ENCODE results near the gene CFAP61. TPM values are rescaled to one million over a fixed set of nuclear protein-coding genes. Genes with fewer than 3 reads are reported as not detected.

The CFAP61 gene
- total RNA-seq, 6 experiments from 2014 or later = 0.26 TPM; not detected in 5

DNA sequence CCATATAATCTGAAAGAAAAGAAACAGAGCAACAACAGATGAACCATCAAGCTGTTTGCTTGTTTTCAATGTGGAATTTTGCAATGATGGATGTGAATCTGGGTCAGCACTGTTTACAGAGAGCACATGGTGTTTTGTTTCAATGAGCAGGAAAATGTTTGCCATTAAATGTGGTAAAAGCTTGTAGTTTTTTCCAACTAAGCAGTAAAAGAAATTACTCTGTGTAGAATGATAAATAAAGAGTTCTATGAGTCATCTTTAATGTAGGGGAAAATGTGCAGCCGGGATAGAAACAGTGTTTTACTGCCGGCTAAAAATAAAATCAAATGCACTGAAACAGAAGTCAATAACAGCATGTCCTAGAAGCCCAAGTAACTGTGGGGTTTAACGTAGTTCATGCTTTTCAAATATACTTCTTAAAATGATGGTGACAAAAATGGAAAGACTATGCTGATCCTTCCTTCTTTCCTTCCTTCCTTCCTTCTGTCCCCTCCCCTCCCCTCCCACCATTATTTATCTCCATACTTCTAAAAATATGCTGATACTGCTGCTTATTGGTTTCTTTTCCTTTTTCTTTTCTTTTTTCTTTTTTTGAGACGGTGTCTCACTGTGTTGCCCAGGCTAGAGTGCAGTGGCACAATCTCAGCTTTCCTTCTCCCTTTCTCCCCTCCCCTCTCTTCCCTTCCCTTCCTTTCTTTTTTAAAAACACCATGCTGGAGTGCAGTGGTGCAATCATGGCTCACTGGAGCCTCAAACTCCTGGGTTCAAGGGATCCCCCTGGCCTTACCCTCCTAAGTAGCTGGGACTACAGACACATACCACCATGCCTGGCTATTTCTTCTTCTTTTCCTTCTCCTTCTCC is 41.5 kb upstream of the CFAP61 start:
- Mint-ChIP-seq H3K9me3 (no peaks in the 10 kb centered on the region), H3K4me1 (ENCODE audit: low read depth) (peaks cover 20% of the 10 kb centered on the region), H3K27ac (peak overlapping the region; percentile 73), H3K4me3 (peak overlapping the region; percentile 80), H3K36me3 (ENCODE audit: low read depth) (no peaks in the 10 kb centered on the region), H3K27me3 (ENCODE audit: insufficient read depth) (peaks cover 2% of the 10 kb centered on the region)
- peak; percentile 67 for DNase-seq
- TF ChIP-seq, protein P1, sequence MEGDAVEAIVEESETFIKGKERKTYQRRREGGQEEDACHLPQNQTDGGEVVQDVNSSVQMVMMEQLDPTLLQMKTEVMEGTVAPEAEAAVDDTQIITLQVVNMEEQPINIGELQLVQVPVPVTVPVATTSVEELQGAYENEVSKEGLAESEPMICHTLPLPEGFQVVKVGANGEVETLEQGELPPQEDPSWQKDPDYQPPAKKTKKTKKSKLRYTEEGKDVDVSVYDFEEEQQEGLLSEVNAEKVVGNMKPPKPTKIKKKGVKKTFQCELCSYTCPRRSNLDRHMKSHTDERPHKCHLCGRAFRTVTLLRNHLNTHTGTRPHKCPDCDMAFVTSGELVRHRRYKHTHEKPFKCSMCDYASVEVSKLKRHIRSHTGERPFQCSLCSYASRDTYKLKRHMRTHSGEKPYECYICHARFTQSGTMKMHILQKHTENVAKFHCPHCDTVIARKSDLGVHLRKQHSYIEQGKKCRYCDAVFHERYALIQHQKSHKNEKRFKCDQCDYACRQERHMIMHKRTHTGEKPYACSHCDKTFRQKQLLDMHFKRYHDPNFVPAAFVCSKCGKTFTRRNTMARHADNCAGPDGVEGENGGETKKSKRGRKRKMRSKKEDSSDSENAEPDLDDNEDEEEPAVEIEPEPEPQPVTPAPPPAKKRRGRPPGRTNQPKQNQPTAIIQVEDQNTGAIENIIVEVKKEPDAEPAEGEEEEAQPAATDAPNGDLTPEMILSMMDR (IDR thresholded peaks at IDR 0.05) = no peak

GRCh38 chr20:20012541-20012940 is 39.8 kb upstream of the CFAP61 start:
- no peak overlapping the region for H3K4me3 Mint-ChIP-seq
- H3K27ac Mint-ChIP-seq = no peak overlapping the region
- no peaks in the 10 kb centered on the region for H3K9me3 Mint-ChIP-seq
- H3K36me3 Mint-ChIP-seq (ENCODE audit: low read depth) = no peaks in the 10 kb centered on the region; the same call in 1 of the 2 replicates
- no peak for DNase-seq
- TF ChIP-seq, protein P1 (IDR thresholded peaks at IDR 0.05) = no peak
- peaks cover 32% of the 10 kb centered on the region for H3K4me1 Mint-ChIP-seq (ENCODE audit: low read depth)
- H3K27me3 Mint-ChIP-seq (ENCODE audit: insufficient read depth) = peaks cover 3% of the 10 kb centered on the region

GRCh38 chr20:20014659-20015058 is 37.7 kb upstream of the CFAP61 start:
- Mint-ChIP-seq H3K4me3 (no peak overlapping the region), H3K9me3 (no peaks in the 10 kb centered on the region), H3K27ac (no peak overlapping the region), H3K27me3 (ENCODE audit: insufficient read depth) (peaks cover 3% of the 10 kb centered on the region; the same call in 1 of the 2 replicates), H3K4me1 (ENCODE audit: low read depth) (peaks cover 50% of the 10 kb centered on the region), H3K36me3 (ENCODE audit: low read depth) (peaks cover 15% of the 10 kb centered on the region)
- DNase-seq = no peak
- TF ChIP-seq, protein P1 (IDR thresholded peaks at IDR 0.05) = no peak

- Mint-ChIP-seq H3K27me3 (ENCODE audit: insufficient read depth) (peaks cover 3% of the 10 kb centered on the region; the same call in 1 of the 2 replicates), H3K27ac (peak within 1 kb of the TSS; percentile 91), H3K4me3 (peak within 1 kb of the TSS; percentile 90), H3K36me3 (ENCODE audit: low read depth) (peaks cover 15% of the 10 kb centered on the region), H3K9me3 (no peaks in the 10 kb centered on the region), H3K4me1 (ENCODE audit: low read depth) (peaks cover 53% of the 10 kb centered on the region)
- TF ChIP-seq, protein P1 (IDR thresholded peaks at IDR 0.05) = peak; percentile 76
- DNase-seq = peak; percentile 92
These were observed 35.1 kb upstream of the CFAP61 start, which contains the start of gene NAA20 for GRCh38 chr20:20017001-20017843. NAA20 (plus strand) TSS chr20:20017362; CDS start chr20:20017397, 35 bp downstream.

DNA sequence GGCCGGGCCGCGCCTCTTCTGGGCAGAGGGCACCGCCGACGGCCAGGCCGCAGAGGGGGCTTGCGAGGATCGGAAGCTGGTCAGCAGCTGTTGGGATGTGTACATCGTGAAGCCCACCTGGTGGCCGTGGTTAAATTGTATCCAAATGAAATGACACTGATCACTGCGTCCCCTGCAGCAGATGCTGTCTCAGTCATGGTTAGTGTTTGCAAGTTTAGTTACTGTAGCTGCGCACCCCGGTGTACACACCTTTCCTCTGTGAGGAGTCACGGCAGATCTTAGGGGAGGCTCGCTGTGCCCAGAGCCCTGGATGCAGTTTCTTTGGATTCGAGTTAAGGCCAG is 34.5 kb upstream of the CFAP61 start:
- TF ChIP-seq, protein P1 (IDR thresholded peaks at IDR 0.05) = no peak
- peak overlapping the region; percentile 59 for H3K27ac Mint-ChIP-seq
- peak overlapping the region; percentile 84 for H3K4me3 Mint-ChIP-seq
- H3K9me3 Mint-ChIP-seq = no peaks in the 10 kb centered on the region
- H3K27me3 Mint-ChIP-seq (ENCODE audit: insufficient read depth) = peaks cover 2% of the 10 kb centered on the region; the same call in 1 of the 2 replicates
- peaks cover 53% of the 10 kb centered on the region for H3K4me1 Mint-ChIP-seq (ENCODE audit: low read depth)
- no peak for DNase-seq
- peaks cover 15% of the 10 kb centered on the region for H3K36me3 Mint-ChIP-seq (ENCODE audit: low read depth)

All from HFFc6 (cell line).